ENCODE results near the gene TMC7. TPM values are rescaled to one million over a fixed set of nuclear protein-coding genes. Genes with fewer than 3 reads are reported as not detected.
A peak's percentile ranks its signal among the peaks of the same experiment; 100 is the strongest.

Gene TMC7
- total and polyA plus RNA-seq, 2 donors (not counting 3 experiments of a cell fraction or from before 2014, with no cell fraction given): 5.7 to 7.0 TPM

- no peaks in the 10 kb centered on the region for H3K27me3 ChIP-seq (ENCODE audit: control insufficient read depth in 2 of 2, insufficient read depth in 2 of 2, low read length in 2 of 2)
- H3K4me3 ChIP-seq (replicated peaks in 1 of 3; ENCODE audit: insufficient read depth in 1 of 3, low read depth in 1 of 3, low read length in 3 of 3): peak overlapping the region; percentile 46 to 85 (median 57)
- no TSS peak for BruUV-seq (replicated peaks)
- intact Hi-C loops (cut with micrococcal nuclease) (loop anchor here (5.0 kb wide), 2 partner anchors 141 to 454 kb away; partner anchors contain the start of genes CCP110, GDE1 and SMG1), dilution Hi-C loops (cut with MboI; ENCODE audit: extremely low pct_ligation_motif_present, low sequenced_read_pairs) (no loop called here)
- CTCF ChIA-PET: interaction anchor here (2.0 to 7.8 kb wide), 2 partner anchors 84 to 434 kb away, joined by 4 to 132 read pairs; partner anchors contain the start of gene TMC7
- FAIRE-seq (no peak), DNase-seq (ENCODE audit: low read depth, low spot score) (no peak)
- peak overlapping the region; percentile 12 for H2AFZ ChIP-seq (ENCODE audit: low read depth, low read length)
- peak overlapping the region; percentile 96 for H3K9ac ChIP-seq (replicated peaks; ENCODE audit: extremely low read depth, insufficient read depth, low read length)
- peaks cover 0 to under 1% of the 10 kb centered on the region in 2 experiments for H3K36me3 ChIP-seq (ENCODE audit: control insufficient read depth in 2 of 2, extremely low read depth in 1 of 2, insufficient read depth in 2 of 2, low read length in 2 of 2)
- peaks cover 7% of the 10 kb centered on the region for H3K4me1 ChIP-seq (ENCODE audit: control insufficient read depth, extremely low read depth, insufficient read depth, low read length)
- H4K20me1 ChIP-seq (replicated peaks; ENCODE audit: control insufficient read depth, extremely low read depth, insufficient read depth, low read length): no peaks in the 10 kb centered on the region
- peak overlapping the region; percentile 93 for H3K27ac ChIP-seq (ENCODE audit: insufficient read depth, low read depth, low read length)
- H3K9me3 ChIP-seq (replicated peaks; ENCODE audit: control insufficient read depth, insufficient read depth, low read length): no peaks in the 10 kb centered on the region
- POLR2A ChIA-PET: interaction anchor here (0.7 kb wide), 1 partner anchor 97 kb away, joined by 7 read pairs; no protein-coding TSS in a partner anchor
- no peaks in the 10 kb centered on the region for H3K79me2 ChIP-seq (ENCODE audit: control insufficient read depth, insufficient read depth, low read length)
- no peaks in the 10 kb centered on the region for H3K9me1 ChIP-seq (replicated peaks; ENCODE audit: control insufficient read depth, extremely low read depth, insufficient read depth, low read length)
- TF ChIP-seq MAX (IDR thresholded peaks at IDR 0.05; ENCODE audit: insufficient read depth, insufficient read length) (no peak), GATA2 (IDR thresholded peaks at IDR 0.05; ENCODE audit: insufficient read depth, insufficient read length, low read depth, low read length) (no peak), JUN (IDR thresholded peaks at IDR 0.05; ENCODE audit: borderline replicate concordance, insufficient read depth, insufficient read length, low read depth) (no peak), EZH2 (IDR thresholded peaks at IDR 0.05; ENCODE audit: borderline replicate concordance, low read depth, low read length, severe bottlenecking) (no peak), CTCF (IDR thresholded peaks at IDR 0.05; ENCODE audit: extremely low read depth in 1 of 2, insufficient read depth in 1 of 2, low read depth in 1 of 2, low read length in 2 of 2) (no peak), POLR2AphosphoS5 (IDR thresholded peaks at IDR 0.05; ENCODE audit: insufficient read depth, low read depth, low read length) (no peak), MYC (IDR thresholded peaks at IDR 0.05; ENCODE audit: low read depth, low read length) (no peak), FOS (IDR thresholded peaks at IDR 0.05; ENCODE audit: borderline replicate concordance, insufficient read depth, low read length) (no peak), POLR2A (IDR thresholded peaks at IDR 0.05; ENCODE audit: low read depth, low read length) (no peak)
- H3K4me2 ChIP-seq (ENCODE audit: insufficient read depth, low read length): peak overlapping the region; percentile 83
Measured at GRCh38 chr16:19068237-19068815, 84.6 kb downstream of the TMC7 start.
